Breast epithelium (tissue), 3 donors: Measurements from ENCODE around the gene FEN1.

ENCODE experiments used
- CTCF ChIP-seq, 3 donors: fragments of 450-650 bp; IDR thresholded peaks; one replicate each; pipeline ENCODE4 v1.5.1; 2016 to 2017; ENCODE audit warnings: antibody characterized with exemption in 3 of 3, mild to moderate bottlenecking in 3 of 3, moderate library complexity in 3 of 3
- POLR2A ChIP-seq: fragments of 450-650 bp; IDR thresholded peaks from one replicate; pipeline ENCODE4 v1.6.1; 2016; ENCODE audit warnings: antibody characterized with exemption, mild to moderate bottlenecking, moderate library complexity
- POLR2AphosphoS5 ChIP-seq, 3 donors: sonication (generic); formaldehyde crosslinking; IDR thresholded peaks; one replicate each; pipeline ENCODE4 v1.6.1; 2017; ENCODE audit warnings: antibody characterized with exemption in 3 of 3

- TF ChIP-seq CTCF (IDR thresholded peaks at IDR 0.05) (no peak), POLR2A (no peak), POLR2AphosphoS5 (IDR thresholded peaks at IDR 0.05) (no peak)
These were observed 24.9 kb downstream of the FEN1 start for GRCh38 chr11:61817471-61818202.
